HG03354 (cell line): ENCODE results near the gene C9orf43.

Experiments
- ATAC-seq: cut with Tn5 transposase; IDR thresholded peaks from one replicate; pipeline ENCODE4 v1.9.1; 2021; ENCODE audit warnings: mild to moderate bottlenecking; ENCODE audit not compliant: unreplicated experiment, poor library complexity, severe bottlenecking

The C9orf43 gene

DNA sequence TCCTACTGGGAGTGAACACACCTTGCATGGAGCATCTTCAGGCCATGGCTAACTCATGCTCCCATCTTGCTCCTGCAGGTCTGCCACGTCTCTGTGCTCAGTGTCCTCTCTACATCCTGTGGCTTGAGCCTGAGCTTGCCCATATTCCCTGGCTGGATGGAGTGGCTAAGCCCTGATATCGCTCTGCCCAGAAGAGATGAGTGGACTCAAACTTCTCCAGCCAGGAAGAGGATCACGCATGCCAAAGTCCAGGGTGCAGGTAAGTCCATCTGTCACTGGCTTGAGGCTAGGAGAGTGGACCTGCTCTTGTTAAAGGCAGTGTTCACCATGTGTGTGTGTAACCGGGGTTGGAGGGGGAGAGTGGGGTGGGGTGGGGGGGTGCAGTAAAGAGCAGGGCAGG lies 51.4 kb downstream of the C9orf43 start:
- ATAC-seq, result no peak

DNA sequence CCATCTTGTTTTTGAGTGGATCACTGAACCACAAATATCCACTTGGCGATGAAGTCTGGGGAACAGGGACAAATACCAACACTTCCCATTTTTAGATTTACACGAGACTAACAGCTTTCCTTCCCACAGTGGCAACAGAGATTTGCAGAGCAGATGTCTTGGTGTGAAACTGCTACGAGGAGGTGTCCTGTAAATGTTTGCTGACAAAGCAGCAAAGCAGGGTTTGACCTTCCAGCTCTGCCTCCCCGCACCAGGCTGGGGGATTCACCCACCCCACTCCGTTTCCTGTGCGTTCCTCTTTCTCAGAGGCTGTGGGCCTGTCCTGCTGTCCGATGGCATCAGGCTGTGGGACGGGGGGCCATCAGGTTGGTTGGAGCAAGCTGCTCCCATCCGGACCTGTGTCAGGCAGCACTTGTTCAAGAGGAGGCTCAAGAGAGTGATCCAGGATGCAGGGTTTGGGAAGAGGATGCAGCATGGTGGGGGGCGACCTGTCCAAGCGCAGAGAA lies 52.3 kb downstream of the C9orf43 start:
- no peak for ATAC-seq

DNA sequence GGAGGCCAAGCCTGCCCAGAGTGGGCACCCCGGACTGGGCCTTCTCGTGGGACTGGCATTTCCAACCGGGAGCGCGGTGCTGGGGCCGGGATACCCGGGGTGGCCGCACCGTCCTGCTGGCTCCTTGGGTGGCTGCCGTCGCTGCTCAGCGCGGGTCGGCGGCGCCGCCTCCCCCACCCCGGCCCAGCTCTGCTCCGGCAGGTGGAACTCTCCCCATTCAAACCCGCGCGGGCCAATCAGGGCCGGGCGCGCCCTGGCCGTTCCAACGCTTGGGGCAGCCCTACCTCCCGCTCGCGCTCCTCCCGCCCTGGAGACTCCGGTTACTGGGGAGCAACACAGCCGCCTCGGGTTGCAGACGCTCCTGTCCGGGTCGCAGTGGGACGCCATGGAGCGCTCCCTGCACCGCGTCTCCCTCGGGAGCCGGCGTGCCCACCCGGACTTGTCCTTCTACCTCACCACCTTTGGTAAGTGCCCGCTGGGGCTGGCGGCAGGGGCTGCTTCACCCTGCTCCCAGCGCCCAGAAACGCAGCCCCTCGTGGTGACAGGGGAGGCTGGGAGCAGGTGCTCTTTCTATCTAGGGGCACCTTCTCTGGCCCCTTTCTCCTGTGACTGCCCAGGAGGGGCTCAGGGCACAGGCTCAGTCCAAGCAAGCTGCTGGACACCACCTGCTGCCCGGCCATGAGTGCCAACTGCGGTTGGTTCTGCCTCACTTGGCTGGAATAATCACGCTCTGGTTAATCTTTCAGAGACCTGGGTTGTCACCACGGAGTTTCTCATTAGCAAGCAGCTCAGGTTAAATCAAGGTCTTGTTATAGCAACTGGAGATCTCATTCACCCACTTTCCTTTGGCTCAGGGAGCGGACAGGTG lies 53.1 kb downstream of the C9orf43 start, which contains the start of gene RGS3:
Gene RGS3 (plus strand): TSS at position 310 of the 868 bp plus-strand sequence. CDS start 76 bp downstream, at position 386.
- ATAC-seq, result no peak

DNA sequence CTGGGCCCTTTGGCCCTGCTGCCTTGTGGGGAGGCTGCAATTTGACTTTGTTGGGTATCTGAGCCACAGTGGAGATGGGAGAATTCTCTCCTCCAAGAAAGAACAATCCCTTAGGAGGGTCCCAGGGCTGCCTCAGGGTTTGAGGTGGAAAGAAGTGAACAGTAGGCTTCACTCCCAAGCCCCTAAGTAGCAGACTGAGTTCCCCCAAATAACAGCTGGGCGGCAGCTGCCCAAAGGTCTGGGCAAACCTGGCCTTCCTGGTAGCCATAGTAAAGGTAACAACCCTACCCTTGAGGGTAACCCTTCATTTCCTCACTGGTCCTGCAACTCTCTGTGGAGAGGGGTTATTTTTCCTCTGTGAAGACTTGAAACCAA lies 53.7 kb downstream of the C9orf43 start:
- no peak for ATAC-seq

DNA sequence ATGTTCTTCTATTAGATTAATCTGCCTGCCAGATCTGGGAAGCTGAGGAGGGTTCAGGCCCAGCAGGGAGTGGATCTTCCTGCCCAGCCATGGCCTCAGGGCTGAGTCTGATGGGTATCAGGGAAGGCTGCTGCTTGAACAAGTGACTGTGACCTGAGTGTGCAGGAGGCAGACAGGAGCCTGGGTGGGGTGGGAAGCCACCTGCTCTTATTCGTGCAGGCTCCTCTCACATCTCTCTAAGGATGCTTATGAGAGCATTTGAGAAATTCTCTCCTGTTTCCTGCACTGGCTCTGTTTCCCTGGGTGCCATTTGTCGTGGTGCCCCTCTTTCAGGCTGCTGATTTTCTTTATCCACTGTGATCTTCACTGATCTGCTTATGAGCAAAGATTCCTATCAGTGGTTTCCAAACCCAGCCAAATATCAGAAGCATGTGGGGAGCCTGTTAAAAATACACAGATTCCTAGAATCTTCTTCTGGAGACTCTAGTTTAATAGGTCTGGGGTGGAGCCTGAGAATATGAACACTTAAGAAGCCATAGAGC lies 55.1 kb downstream of the C9orf43 start:
- no peak for ATAC-seq

DNA sequence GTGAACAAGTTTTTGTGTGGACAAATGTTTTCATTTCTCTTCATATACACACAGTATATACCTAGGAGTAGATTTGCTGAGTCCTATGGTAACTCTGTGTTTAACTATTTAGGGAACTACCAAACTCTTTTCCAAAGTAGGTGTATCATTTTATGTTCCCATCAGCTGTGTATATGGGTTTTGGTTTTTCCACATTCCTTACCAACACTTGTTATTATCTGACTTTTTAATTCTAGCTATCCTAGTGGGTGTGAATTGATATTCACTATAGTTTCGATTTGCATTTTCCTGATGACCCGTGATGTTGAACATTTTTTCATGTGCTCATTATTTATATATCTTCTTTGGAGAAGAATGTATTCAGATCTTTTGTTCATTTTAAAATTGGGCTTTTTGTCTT lies 56.6 kb downstream of the C9orf43 start:
- no peak for ATAC-seq

DNA sequence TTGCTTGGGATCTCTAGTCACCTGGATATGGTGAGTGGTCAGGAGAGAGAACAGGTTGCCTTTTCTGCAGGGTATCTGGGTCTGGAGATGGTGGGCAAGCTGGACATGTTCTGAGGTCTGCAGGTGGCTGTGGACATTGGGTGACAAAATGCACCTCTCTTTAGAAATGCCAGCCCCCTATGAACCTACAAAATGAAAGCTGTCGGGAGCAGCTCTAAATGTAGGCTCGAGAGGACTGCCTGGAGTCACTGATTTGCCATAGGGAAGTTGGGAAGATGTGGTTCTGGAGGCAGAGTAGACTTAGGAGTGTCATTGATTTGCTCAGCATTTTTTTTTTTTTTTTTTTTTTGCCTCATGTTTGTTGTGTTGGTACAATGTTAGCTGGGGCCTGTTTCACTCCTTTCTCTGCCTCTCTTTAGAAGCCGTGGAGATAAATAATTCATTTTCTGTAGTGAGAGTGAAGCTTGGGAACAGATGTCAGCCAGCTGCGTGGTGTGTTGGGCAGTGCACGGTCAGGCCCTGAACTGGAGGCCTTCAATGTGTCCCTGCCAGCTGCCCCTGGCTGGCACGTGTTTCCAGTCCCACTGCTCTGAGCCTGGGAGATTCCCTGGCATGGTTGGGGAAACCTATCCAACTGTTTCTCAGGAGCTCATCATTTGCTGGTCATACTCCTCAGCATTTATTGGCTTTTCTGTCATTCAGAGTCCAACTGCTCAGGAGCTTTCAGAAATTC lies 58.3 kb downstream of the C9orf43 start:
- no peak for ATAC-seq

DNA sequence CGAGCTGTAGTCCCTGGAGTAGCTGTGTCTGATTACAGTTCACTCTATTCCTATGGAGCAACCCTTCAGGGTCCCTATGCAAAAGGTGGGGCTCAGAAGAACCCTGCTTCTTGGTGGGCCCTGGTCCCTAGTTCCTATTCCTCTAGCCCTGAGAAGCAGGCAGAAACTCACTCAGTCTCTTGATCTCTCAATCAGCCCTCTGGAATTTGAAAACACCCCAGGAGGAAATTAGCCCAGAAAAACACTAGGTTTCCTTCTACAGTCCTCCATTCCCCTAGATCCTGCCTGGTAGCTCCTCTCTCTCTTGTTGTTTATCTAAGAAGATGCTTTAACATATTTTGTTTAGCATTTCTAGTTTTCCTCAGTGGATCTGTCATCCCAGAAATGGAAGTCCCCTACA lies 60.6 kb downstream of the C9orf43 start:
- no peak for ATAC-seq

DNA sequence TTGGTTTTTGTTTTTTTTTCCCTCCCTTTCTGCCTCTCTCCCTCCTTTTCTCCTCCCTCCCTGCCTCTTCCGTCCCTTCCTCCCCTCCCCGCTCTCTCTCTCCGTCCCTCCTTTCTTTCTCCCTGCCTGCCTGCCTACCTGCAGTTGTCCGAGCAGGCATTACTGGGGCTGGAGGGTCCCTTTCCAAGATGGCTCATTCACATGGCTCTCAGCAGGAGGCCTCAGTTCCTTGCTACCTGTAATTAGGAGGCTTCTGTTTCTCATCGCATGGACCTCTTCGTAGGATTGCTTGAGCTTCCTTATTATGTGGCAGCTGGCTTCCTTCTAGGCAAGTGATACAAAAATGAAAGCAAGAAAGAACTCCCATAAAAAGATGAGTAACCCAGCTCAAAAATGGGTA lies 61.0 kb downstream of the C9orf43 start:
- no peak for ATAC-seq

DNA sequence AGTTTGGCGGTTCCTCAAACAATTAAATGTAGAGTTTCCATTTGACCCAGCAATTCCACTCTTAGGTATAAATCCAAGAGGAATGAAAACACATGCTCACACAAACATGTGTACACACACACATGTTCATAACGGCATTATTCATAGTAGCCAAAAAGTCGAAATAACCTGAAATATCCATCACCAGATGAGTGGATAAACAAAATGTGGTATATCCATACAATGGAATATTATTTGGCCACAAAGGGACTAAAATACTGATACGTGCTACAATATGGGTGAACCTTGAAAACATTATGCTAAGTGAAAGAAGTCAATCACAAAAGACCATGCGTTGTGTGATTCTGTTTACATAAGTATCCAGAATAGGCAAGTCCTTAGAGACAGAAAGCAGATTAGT lies 61.7 kb downstream of the C9orf43 start:
- ATAC-seq, result no peak

DNA sequence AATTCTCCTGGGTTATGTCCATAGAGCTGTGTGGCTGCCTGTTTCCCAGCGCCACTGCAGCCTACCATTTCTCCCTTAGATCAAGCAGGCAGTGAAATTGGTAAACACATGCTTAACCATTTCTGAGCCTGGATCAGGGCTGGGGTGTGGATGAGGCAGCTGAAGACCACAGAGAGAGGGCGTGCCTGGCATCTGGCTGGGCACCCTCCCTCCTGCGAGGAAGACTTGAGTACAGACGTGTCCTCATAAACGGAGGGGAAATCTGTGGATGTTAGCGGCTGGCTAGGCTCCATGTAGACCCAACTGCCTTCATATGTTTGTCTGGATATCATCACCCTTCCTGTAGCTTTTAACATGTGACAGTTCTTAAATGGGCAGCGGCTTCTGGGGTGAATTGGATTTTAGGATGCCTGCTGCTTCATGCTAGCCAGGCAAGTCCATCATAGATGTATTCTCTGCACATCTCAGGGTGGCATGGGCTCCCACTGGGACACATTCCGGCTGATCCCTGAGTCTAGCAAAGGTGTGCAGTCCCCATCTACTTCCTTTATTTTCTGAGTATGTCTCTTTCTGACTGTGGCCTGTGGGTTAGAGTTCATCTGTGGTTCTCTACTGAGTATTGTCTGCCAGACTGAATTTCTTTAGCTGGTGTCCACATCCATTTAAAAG lies 63.9 kb downstream of the C9orf43 start:
- no peak for ATAC-seq

DNA sequence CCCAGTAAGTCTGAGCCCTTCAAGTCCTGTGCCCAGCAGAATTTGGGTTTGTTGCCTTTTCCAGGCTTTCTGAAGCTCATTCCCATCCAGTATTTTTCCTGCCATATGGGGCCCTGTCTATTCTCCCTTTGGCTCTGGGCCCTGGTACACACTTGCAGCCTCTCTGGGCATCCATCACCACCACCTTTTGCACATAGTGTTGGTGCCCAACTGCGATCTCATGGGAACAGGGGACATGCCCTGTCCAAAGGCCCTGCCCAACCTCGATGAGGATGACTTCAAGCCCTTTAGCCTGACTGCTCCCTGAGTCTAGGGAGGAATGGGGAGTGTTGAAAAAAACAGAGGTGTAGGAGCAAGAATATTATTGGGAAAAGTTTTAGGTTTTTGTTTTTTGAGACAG lies 64.5 kb downstream of the C9orf43 start:
- no peak for ATAC-seq

DNA sequence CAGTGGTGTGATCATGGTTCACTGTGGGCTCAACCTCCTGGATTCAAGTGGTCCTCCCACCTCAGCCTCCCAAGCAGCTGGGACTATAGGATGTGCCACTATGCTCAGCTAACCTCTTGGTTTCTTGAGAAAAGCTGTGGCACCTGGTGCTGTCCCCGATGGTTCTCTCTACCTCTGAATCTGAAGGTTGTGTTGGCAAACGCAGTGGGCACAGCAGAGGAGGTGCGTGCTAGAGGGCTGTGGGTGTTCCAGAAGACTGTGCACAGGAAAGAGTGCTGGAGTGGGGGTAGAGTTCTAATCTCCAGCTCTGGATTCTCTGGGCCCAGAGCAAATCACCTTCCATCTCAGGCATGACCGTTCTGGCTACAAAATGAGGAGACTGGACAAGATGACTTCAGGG lies 65.4 kb downstream of the C9orf43 start:
- no peak for ATAC-seq

DNA sequence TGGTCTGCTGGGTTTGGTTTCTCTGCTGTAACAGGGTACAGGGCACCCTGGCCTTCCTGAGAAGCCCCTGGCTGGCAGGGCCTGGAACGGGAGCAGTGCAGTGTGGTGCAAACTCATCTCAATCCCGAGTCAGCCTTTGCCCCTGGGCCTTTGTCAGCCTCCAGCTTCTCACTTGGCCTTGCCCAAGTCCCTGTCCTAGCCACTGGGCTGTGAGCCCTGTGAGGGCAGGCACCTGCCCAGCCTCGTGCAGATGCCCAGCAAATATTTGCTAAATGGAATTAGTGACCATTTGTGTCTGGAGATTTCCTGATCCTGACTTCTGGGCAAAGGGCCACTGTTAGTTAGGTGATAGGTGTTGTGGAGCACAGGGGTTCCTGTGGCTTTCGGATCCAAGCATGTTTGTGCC lies 66.0 kb downstream of the C9orf43 start:
- no peak for ATAC-seq

DNA sequence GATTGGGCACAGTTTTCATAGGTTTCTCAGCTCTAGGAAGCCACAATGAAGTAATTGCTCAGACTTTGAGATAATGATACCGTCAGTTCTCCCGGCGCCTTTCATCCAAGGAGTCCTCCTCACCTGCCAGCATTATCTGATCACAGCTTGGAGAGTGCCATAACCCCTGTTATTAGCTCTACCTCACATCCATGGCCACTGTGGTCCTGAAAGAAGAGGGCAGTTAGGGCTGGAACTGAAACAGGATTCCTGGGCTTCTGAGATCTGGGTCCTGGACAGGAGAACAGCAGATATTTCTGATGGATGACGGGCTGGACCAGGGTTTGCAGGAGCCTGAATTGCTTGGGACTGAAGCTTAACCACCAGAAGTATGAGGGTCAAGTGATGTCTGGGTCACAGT lies 66.5 kb downstream of the C9orf43 start:
- no peak for ATAC-seq

DNA sequence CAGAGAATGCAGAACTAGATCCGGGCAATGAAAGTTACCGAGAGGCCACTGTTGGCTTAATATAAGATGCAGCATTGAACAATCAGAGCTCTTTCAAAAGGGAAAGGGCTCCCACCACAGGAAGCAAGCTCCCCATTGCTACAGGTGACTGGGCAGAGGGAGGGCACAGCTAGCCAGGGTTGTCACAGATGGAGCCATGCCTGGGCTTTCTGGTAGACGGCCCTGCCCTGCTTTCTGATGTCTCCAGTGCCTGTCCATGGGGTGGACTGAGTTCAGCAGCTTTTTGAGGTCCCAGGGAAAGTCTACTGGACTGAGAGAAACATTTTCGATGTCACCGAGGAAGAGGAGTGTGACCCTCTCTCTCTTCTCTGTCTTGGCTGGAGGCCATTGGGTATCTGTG lies 67.1 kb downstream of the C9orf43 start:
- no peak for ATAC-seq

DNA sequence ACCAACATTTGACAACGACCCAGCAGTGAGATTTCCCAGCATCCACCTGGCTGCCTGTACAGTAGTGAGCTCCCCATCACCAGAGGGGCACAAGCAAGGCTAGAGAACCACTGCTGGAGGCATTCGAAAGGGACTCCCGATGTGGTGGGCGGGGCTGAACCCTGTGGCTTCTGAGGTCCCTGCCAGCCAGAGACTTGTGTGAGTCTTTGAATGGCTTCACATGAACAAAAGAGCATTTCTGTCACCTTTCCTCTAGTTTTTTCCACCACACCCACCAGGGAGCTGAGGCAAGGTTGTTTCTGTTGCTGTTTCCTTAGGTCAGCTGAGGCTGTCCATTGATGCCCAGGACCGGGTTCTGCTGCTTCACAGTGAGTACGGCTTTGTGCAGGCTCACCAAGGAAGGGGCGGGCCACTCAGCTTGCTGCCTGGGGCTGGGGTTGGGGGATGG lies 68.7 kb downstream of the C9orf43 start:
- no peak for ATAC-seq
